Loucy (cell line): ENCODE data around the gene APOD.

Experiments used
- H2AFZ ChIP-seq: fragments of 200-600 bp; sonication (generic); 2 replicates; pipeline ENCODE4 v1.6.0; 2016; ENCODE audit warnings: antibody characterized with exemption, mild to moderate bottlenecking, low read length, moderate library complexity
- H3F3A ChIP-seq: fragments of 200-600 bp; 2 replicates; pipeline ENCODE4 v1.6.0; 2016; ENCODE audit warnings: antibody characterized with exemption, low read depth, mild to moderate bottlenecking
- H3K27me3 ChIP-seq: fragments of 200-600 bp; sonication (generic); 2 replicates; pipeline ENCODE4 v1.6.1; 2014; ENCODE audit warnings: low read length, mild to moderate bottlenecking; ENCODE audit not compliant: insufficient read depth, poor library complexity, severe bottlenecking
- H3K36me3 ChIP-seq: fragments of 200-600 bp; sonication (generic); 2 replicates; pipeline ENCODE4 v1.6.1; 2016; ENCODE audit warnings: low read length; ENCODE audit not compliant: insufficient read depth
- H3K4me1 ChIP-seq: fragments of 200-600 bp; sonication (generic); 2 replicates; pipeline ENCODE4 v1.5.1; 2014; ENCODE audit warnings: low read length, mild to moderate bottlenecking; ENCODE audit not compliant: insufficient read depth, poor library complexity, severe bottlenecking
- H3K4me2 ChIP-seq: fragments of 200-600 bp; sonication (generic); 2 replicates; pipeline ENCODE4 v1.6.0; 2014; ENCODE audit warnings: antibody characterized with exemption, low read length, low read depth, mild to moderate bottlenecking; ENCODE audit not compliant: poor library complexity, severe bottlenecking
- H3K4me3 ChIP-seq: fragments of 200-600 bp; sonication (generic); 2 replicates; pipeline ENCODE4 v1.5.1; 2014; ENCODE audit warnings: low read length, mild to moderate bottlenecking, mixed read lengths; ENCODE audit not compliant: poor library complexity, severe bottlenecking
- H3K79me2 ChIP-seq: fragments of 200-600 bp; sonication (generic); 2 replicates; pipeline ENCODE4 v1.6.1; 2014; ENCODE audit warnings: low read length; ENCODE audit not compliant: insufficient read depth
- H3K9ac ChIP-seq: fragments of 200-600 bp; sonication (generic); 2 replicates; pipeline ENCODE4 v1.6.0; 2014; ENCODE audit warnings: mild to moderate bottlenecking, low read depth, low read length, moderate library complexity; ENCODE audit not compliant: poor library complexity, severe bottlenecking
- H3K9me2 ChIP-seq: fragments of 200-600 bp; sonication (generic); replicated peaks from 2 replicates; pipeline ENCODE4 v1.6.1; 2016; ENCODE audit warnings: low read depth, low read length, mixed read lengths
- H3K9me3 ChIP-seq: fragments of 200-600 bp; sonication (generic); 2 replicates; pipeline ENCODE4 v1.6.1; 2014; ENCODE audit warnings: mild to moderate bottlenecking, antibody characterized with exemption, low read length, low read depth; ENCODE audit not compliant: insufficient read depth
- H4K20me1 ChIP-seq: fragments of 200-600 bp; sonication (generic); 2 replicates; pipeline ENCODE4 v1.6.0; 2014; ENCODE audit warnings: antibody characterized with exemption, low read length, mild to moderate bottlenecking; ENCODE audit not compliant: insufficient read depth, poor library complexity, severe bottlenecking
- CTCF ChIP-seq: fragments of 200-600 bp; sonication (generic); conservative IDR thresholded peaks from 2 replicates; pipeline ENCODE4 v1.5.1; 2014; ENCODE audit warnings: mild to moderate bottlenecking, antibody characterized with exemption, low read length
- EZH2phosphoT487 ChIP-seq: fragments of 200-600 bp; IDR thresholded peaks from 2 replicates; pipeline ENCODE4 v1.6.1; 2018; ENCODE audit warnings: antibody characterized with exemption, mild to moderate bottlenecking, moderate library complexity, borderline replicate concordance

The APOD gene

DNA sequence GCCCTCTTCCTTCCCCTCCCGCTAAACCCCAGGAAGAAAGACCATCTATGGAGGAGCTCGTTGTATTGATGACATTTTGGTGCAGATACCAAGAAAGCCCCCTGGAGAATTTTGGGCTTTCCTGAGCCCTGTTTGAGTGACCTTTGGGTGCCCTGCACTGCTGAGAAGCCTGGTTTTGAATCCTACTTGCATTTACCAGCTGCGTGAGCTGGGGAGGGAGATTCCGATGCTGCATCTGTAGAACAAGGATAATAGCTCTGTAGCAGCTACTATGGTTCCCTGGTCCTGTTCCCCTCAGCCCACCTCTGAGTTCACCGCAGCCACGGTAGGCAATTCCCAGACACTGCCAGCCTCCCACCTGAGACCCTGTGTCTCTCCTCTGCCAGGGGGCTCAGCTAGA, 5.2 kb downstream of the APOD start:
- Histone ChIP-seq H3K79me2 (no peaks in the 10 kb centered on the region), H3K4me3 (no peak overlapping the region), H3K9ac (no peak overlapping the region), H3F3A (no peaks in the 10 kb centered on the region), H3K36me3 (no peaks in the 10 kb centered on the region), H3K9me2 (no peaks in the 10 kb centered on the region), H3K27me3 (no peaks in the 10 kb centered on the region), H2AFZ (no peak overlapping the region), H3K9me3 (no peaks in the 10 kb centered on the region), H3K4me2 (no peak overlapping the region), H4K20me1 (no peaks in the 10 kb centered on the region), H3K4me1 (no peaks in the 10 kb centered on the region)
- no peak for TF ChIP-seq CTCF
- TF ChIP-seq EZH2phosphoT487, result no peak

DNA sequence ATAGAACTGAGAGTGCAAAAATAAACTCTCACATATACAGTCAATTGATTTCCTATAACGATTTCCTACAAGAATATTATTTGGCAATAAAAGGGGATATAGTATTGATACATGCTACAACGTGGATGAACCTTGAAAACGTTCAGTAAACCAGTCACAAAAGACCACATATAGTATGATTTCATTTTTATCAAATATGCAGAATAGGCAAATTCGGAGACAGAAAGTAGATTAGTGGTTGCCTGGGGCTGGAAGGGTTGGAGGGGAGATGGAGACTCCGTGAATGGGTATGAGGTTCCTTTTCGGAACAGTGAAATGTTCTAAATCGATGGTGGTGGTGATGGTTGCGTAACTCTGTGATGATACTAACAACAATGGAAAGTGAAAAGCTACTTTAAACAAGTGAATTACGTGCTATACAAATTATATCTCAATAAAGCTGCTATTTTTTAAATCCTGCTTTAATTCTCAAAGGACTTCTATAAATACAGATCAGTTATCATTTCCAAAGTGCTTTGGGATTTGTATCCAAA, 6.0 kb downstream of the APOD start:
- Histone ChIP-seq H3K4me3 (no peak overlapping the region), H3K36me3 (no peaks in the 10 kb centered on the region), H3K9me3 (no peaks in the 10 kb centered on the region), H3K4me1 (no peaks in the 10 kb centered on the region), H3K4me2 (no peak overlapping the region), H2AFZ (no peak overlapping the region), H3K9me2 (no peaks in the 10 kb centered on the region), H4K20me1 (no peaks in the 10 kb centered on the region), H3K27me3 (no peaks in the 10 kb centered on the region), H3K79me2 (no peaks in the 10 kb centered on the region), H3K9ac (no peak overlapping the region), H3F3A (no peaks in the 10 kb centered on the region)
- no peak for TF ChIP-seq EZH2phosphoT487
- no peak for TF ChIP-seq CTCF

- H3K9me3 ChIP-seq, result no peaks in the 10 kb centered on the region
- H4K20me1 ChIP-seq, result no peaks in the 10 kb centered on the region
- H3K4me3 ChIP-seq, result no peak overlapping the region
- H3K4me1 ChIP-seq, result peaks cover 7% of the 10 kb centered on the region
- H3K36me3 ChIP-seq, result no peaks in the 10 kb centered on the region
- H3K9me2 ChIP-seq, result no peaks in the 10 kb centered on the region
- no peaks in the 10 kb centered on the region for H3K27me3 ChIP-seq
- H3K79me2 ChIP-seq, result no peaks in the 10 kb centered on the region
- H3K4me2 ChIP-seq, result no peak overlapping the region
- no peaks in the 10 kb centered on the region for H3F3A ChIP-seq
- TF ChIP-seq EZH2phosphoT487 (no peak), CTCF (no peak)
- no peak overlapping the region for H2AFZ ChIP-seq
- H3K9ac ChIP-seq, result no peak overlapping the region
Measured at GRCh38 chr3:195574497-195575304, 9.0 kb downstream of the APOD start.
